Ovary (tissue), 3 donors: ENCODE data around the gene OARD1.

Source experiments
- CTCF ChIP-seq, 3 donors: fragments of 450-650 bp in 2 of 3; fragments of 200-600 bp in 1 of 3; IDR thresholded peaks; one replicate each; pipeline versions ENCODE4 v1.5.1 to v1.8.0; 2016 to 2022; ENCODE audit warnings: antibody characterized with exemption in 3 of 3, mild to moderate bottlenecking in 1 of 3
- EP300 ChIP-seq: sonication (generic); formaldehyde crosslinking; IDR thresholded peaks from one replicate; pipeline ENCODE4 v1.6.1; 2017; ENCODE audit warnings: antibody characterized with exemption
- POLR2A ChIP-seq: fragments of 450-650 bp; IDR thresholded peaks from one replicate; pipeline ENCODE4 v1.6.1; 2017; ENCODE audit warnings: antibody characterized with exemption, mild to moderate bottlenecking, moderate library complexity
- donor health status: DM: no; HTN: no; CAD: no.

- TF ChIP-seq CTCF (IDR thresholded peaks at IDR 0.05) (no peak), POLR2A (no peak), EP300 (no peak)
Observed at GRCh38 chr6:41037107-41037900, 34.9 kb downstream of the OARD1 start.
